Endodermal cell (in vitro differentiated cells): ENCODE data around the gene IDI2. TPM values are rescaled to one million over a fixed set of nuclear protein-coding genes. Genes with fewer than 3 reads are reported as not detected.

Experiments used
- DNase-seq: peaks from one replicate; pipeline ENCODE4 v3.0.0-alpha.2; 2017
- H3K27ac ChIP-seq: 2 replicates; pipeline ENCODE4 v1.5.1; 2013; ENCODE audit warnings: mild to moderate bottlenecking, low read depth, low read length, moderate library complexity
- H3K27me3 ChIP-seq: 2 replicates; pipeline ENCODE4 v1.6.1; 2013; ENCODE audit warnings: mild to moderate bottlenecking, low read length, moderate library complexity; ENCODE audit not compliant: insufficient read depth, control insufficient read depth, poor library complexity, severe bottlenecking
- H3K36me3 ChIP-seq: 2 replicates; pipeline ENCODE4 v1.7.0; 2013; ENCODE audit warnings: mild to moderate bottlenecking, low read length, moderate library complexity; ENCODE audit not compliant: control insufficient read depth, insufficient read depth
- H3K4me1 ChIP-seq: one replicate; pipeline ENCODE4 v1.7.0; 2013; ENCODE audit warnings: low read length; ENCODE audit not compliant: control insufficient read depth, insufficient read depth
- H3K4me3 ChIP-seq: 2 replicates; pipeline ENCODE4 v1.5.1; 2013; ENCODE audit warnings: mild to moderate bottlenecking, low read length, moderate library complexity
- H3K9ac ChIP-seq: 2 replicates; pipeline ENCODE4 v1.6.1; 2013; ENCODE audit warnings: mild to moderate bottlenecking, low read length, moderate library complexity; ENCODE audit not compliant: poor library complexity, severe bottlenecking; ENCODE audit errors: extremely low read depth
- H3K9me3 ChIP-seq: 2 replicates; pipeline ENCODE4 v1.6.1; 2013; ENCODE audit warnings: mild to moderate bottlenecking, low read length, moderate library complexity; ENCODE audit not compliant: control insufficient read depth
- H3K27ac Mint-ChIP-seq: 2 replicates; pipeline ENCODE4 v1.8.0; 2020; ENCODE audit warnings: mixed read lengths
- H3K27me3 Mint-ChIP-seq: 2 replicates; pipeline ENCODE4 v1.8.0; 2021; ENCODE audit warnings: mild to moderate bottlenecking, mixed read lengths; ENCODE audit not compliant: insufficient read depth
- H3K36me3 Mint-ChIP-seq: 2 replicates; pipeline ENCODE4 v1.8.0; 2020; ENCODE audit warnings: low read depth, mixed read lengths
- H3K4me1 Mint-ChIP-seq: 2 replicates; pipeline ENCODE4 v1.8.0; 2020; ENCODE audit warnings: mixed read lengths
- H3K4me3 Mint-ChIP-seq: 2 replicates; pipeline ENCODE4 v1.8.0; 2020; ENCODE audit warnings: mild to moderate bottlenecking, moderate library complexity, mixed read lengths
- H3K9me3 Mint-ChIP-seq: 2 replicates; pipeline ENCODE4 v1.8.0; 2020; ENCODE audit warnings: mild to moderate bottlenecking, mixed read lengths
- CTCF ChIP-seq: fragments of 200-600 bp; sonication (generic); conservative IDR thresholded peaks from 2 replicates; pipeline ENCODE4 v1.5.0; 2021; ENCODE audit warnings: antibody characterized with exemption, mild to moderate bottlenecking
- whole genome bisulfite sequencing, 2 experiments: methylation state at CpG; one replicate each; pipeline versions ENCODE4 v1.1.5 to v1.1.7; 2013; ENCODE audit warnings: missing lambda C conversion rate in 2 of 2, mixed read lengths in 1 of 2; ENCODE audit not compliant: insufficient coverage in 1 of 2, insufficient read length in 1 of 2; 5-methylcytosine and 5-hydroxymethylcytosine counted together
- total RNA-seq, 2 donors: library from RNA; stranded (reverse); fragmentation: NEBNext Ultra II Directional in 1 of 2; extraction: Animal tissue kit (Norgen Biotek cat#: 25700) in 1 of 2; gene quantifications; 2 replicates in 1 of 2; 3 replicates in 1 of 2; pipeline ENCODE4 v1.2.1, GENCODE V29; 2021

The IDI2 gene
- total RNA-seq, 2 donors from 2014 or later = not detected

- H3K4me3 ChIP-seq = peak overlapping the region; percentile 100
- no peaks in the 10 kb centered on the region for H3K9me3 Mint-ChIP-seq
- H3K36me3 ChIP-seq = peaks cover 53% of the 10 kb centered on the region
- peaks cover 47% of the 10 kb centered on the region for H3K36me3 Mint-ChIP-seq
- peak overlapping the region; percentile 99 for H3K27ac ChIP-seq
- DNase-seq = peak; percentile 62
- 28 to 29% methylated on average over 4 to 5 of the region's 5 CpGs for WGBS, 2 experiments
- H3K27me3 ChIP-seq = no peaks in the 10 kb centered on the region
- H3K27ac Mint-ChIP-seq = peak overlapping the region; percentile 99
- no peak for TF ChIP-seq CTCF
- H3K9ac ChIP-seq = peak overlapping the region; percentile 92
- H3K4me3 Mint-ChIP-seq = peak overlapping the region; percentile 91
- no peaks in the 10 kb centered on the region for H3K27me3 Mint-ChIP-seq
- H3K9me3 ChIP-seq = no peaks in the 10 kb centered on the region
- peaks cover 23% of the 10 kb centered on the region for H3K4me1 Mint-ChIP-seq
- H3K4me1 ChIP-seq = peaks cover 3% of the 10 kb centered on the region
Observed at GRCh38 chr10:1050145-1050544, 24.5 kb upstream of the IDI2 start.

- H3K9ac ChIP-seq = peak overlapping the region; percentile 92
- Mint-ChIP-seq H3K27me3 (no peaks in the 10 kb centered on the region), H3K36me3 (peaks cover 44% of the 10 kb centered on the region), H3K4me3 (peak overlapping the region; percentile 91), H3K9me3 (no peaks in the 10 kb centered on the region), H3K4me1 (peaks cover 19% of the 10 kb centered on the region), H3K27ac (peak overlapping the region; percentile 99)
- H3K27ac ChIP-seq = peak overlapping the region; percentile 99
- no peak for TF ChIP-seq CTCF
- H3K27me3 ChIP-seq = no peaks in the 10 kb centered on the region
- H3K9me3 ChIP-seq = no peaks in the 10 kb centered on the region
- peak overlapping the region; percentile 100 for H3K4me3 ChIP-seq
- H3K36me3 ChIP-seq = peaks cover 51% of the 10 kb centered on the region
- DNase-seq = no peak
- H3K4me1 ChIP-seq = peaks cover 3% of the 10 kb centered on the region
- WGBS, 2 experiments = 1 to 2% methylated on average over 23 to 34 of the region's 34 CpGs
Observed at GRCh38 chr10:1049425-1049958, 23.8 kb upstream of the IDI2 start.

- Mint-ChIP-seq H3K27ac (peak within 1 kb of the TSS; percentile 99), H3K36me3 (peaks cover 38% of the 10 kb centered on the region), H3K27me3 (no peaks in the 10 kb centered on the region), H3K4me3 (peak within 1 kb of the TSS; percentile 91), H3K9me3 (no peaks in the 10 kb centered on the region), H3K4me1 (peaks cover 17% of the 10 kb centered on the region)
- Histone ChIP-seq H3K36me3 (peaks cover 51% of the 10 kb centered on the region), H3K9ac (peak within 1 kb of the TSS; percentile 92), H3K27ac (peak within 1 kb of the TSS; percentile 99), H3K4me1 (peaks cover 3% of the 10 kb centered on the region), H3K9me3 (no peaks in the 10 kb centered on the region), H3K4me3 (peak within 1 kb of the TSS; percentile 100), H3K27me3 (no peaks in the 10 kb centered on the region)
- WGBS, 2 experiments = 0% methylated on average over 22 to 83 of the region's 83 CpGs
- DNase-seq = peak; percentile 99
- no peak for TF ChIP-seq CTCF
Observed at GRCh38 chr10:1048732-1049424, 23.2 kb upstream of the IDI2 start, which contains the start of gene IDI1. Gene IDI1 (minus strand): TSS chr10:1049119. CDS start chr10:1049003, 116 bp downstream.
